A673 (cell line): ENCODE measurements around the gene GIN1.

Experiments used
- CTCF ChIP-seq: fragments of 300-800, 200-600 bp; sonication (generic); conservative IDR thresholded peaks from 2 replicates; pipeline ENCODE4 v1.5.1; 2017; ENCODE audit warnings: low read depth, mild to moderate bottlenecking, antibody characterized with exemption, low read length, moderate library complexity, mixed read lengths
- EZH2 ChIP-seq: fragments of 200-600 bp; sonication (generic); IDR thresholded peaks from 2 replicates; pipeline ENCODE4 v1.6.1; 2017; ENCODE audit warnings: borderline replicate concordance, low read depth, mild to moderate bottlenecking, mixed read lengths, antibody characterized with exemption, low read length; ENCODE audit not compliant: poor library complexity, severe bottlenecking

GRCh38 chr5:103127292-103127817, 7.4 kb upstream of the GIN1 start:
- TF ChIP-seq CTCF, result no peak
- TF ChIP-seq EZH2, result no peak
